Dermis microvascular lymphatic vessel endothelial cell (primary cell): ENCODE measurements around the gene LAG3. TPM values are rescaled to one million over a fixed set of nuclear protein-coding genes. Genes with fewer than 3 reads are reported as not detected.
"Not testable (repeated sequence)": the region's sequence is repeated elsewhere in the genome, so short reads cannot be mapped to it uniquely, and the experiment has no call there.

Experiments used
- DNase-seq, 2 donors: peaks; one replicate each; pipeline versions ENCODE4 v3.0.0 to v3.0.0-alpha.2; 2010; ENCODE audit warnings: low read depth in 2 of 2
- total RNA-seq: library from RNA; depleted of rRNA; stranded (reverse); fragments of >200 nt; gene quantifications from 2 replicates; pipeline ENCODE4 v1.2.1, GENCODE V29; 2014

LAG3 gene
- total RNA-seq = under 0.01 and 0.13 TPM in 2 replicates

- no peak for DNase-seq
Observed at GRCh38 chr12:6772331-6772695, at the start of gene LAG3. TSS of gene LAG3 (plus strand) at chr12:6772520. CDS start at chr12:6772853, 333 bp downstream.

GRCh38 chr12:6722863-6723262 is 49.5 kb upstream of the LAG3 start:
- DNase-seq = no peak

- DNase-seq = peak; percentile 97 to 98
Observed at GRCh38 chr12:6723607-6724408, 48.5 kb upstream of the LAG3 start, which contains the start of gene COPS7A. TSS of gene COPS7A (plus strand) at chr12:6724046. CDS start at chr12:6724657, 611 bp downstream.

- peak in 1 of 2 donors; percentile 31 for DNase-seq
Observed at GRCh38 chr12:6724409-6724797, 47.9 kb upstream of the LAG3 start.

- no peak for DNase-seq
Observed at GRCh38 chr12:6725350-6725749, 47.0 kb upstream of the LAG3 start.

GRCh38 chr12:6729186-6729585 is 43.1 kb upstream of the LAG3 start:
- DNase-seq = no peak

- DNase-seq = no peak
Observed at GRCh38 chr12:6730169-6730568, 42.2 kb upstream of the LAG3 start.

GRCh38 chr12:6734506-6735387 is 37.6 kb upstream of the LAG3 start:
- peak in 1 of 2 donors; percentile 28 for DNase-seq

GRCh38 chr12:6735448-6736191 is 36.7 kb upstream of the LAG3 start:
- DNase-seq = peak; percentile 55 to 61

- no peak for DNase-seq
Observed at GRCh38 chr12:6736754-6737153, 35.6 kb upstream of the LAG3 start.

GRCh38 chr12:6742080-6742479 is 30.2 kb upstream of the LAG3 start:
- DNase-seq = not testable (repeated sequence)

- DNase-seq = no peak
Observed at GRCh38 chr12:6742834-6743233, 29.5 kb upstream of the LAG3 start.

- not testable (repeated sequence) for DNase-seq
Observed at GRCh38 chr12:6743300-6743699, 29.0 kb upstream of the LAG3 start.

- no peak for DNase-seq
Observed at GRCh38 chr12:6745741-6746525, 26.4 kb upstream of the LAG3 start.

- DNase-seq = no peak
Observed at GRCh38 chr12:6747216-6747615, 25.1 kb upstream of the LAG3 start.

GRCh38 chr12:6748761-6749160 is 23.6 kb upstream of the LAG3 start:
- no peak for DNase-seq

- DNase-seq = no peak
Observed at GRCh38 chr12:6750506-6750905, 21.8 kb upstream of the LAG3 start.

- DNase-seq = no peak
Observed at GRCh38 chr12:6751767-6752166, 20.6 kb upstream of the LAG3 start.

GRCh38 chr12:6752167-6752920 is 20.0 kb upstream of the LAG3 start:
- DNase-seq = peak in 1 of 2 donors; percentile 72
